Endothelial cell (in vitro differentiated cells): ENCODE measurements around the gene RBM10. TPM values are rescaled to one million over a fixed set of nuclear protein-coding genes. Genes with fewer than 3 reads are reported as not detected.

ENCODE experiments used
- DNase-seq: peaks from one replicate; pipeline ENCODE4 v3.0.0; 2021; ENCODE audit warnings: low spot score
- H3K27ac Mint-ChIP-seq: one replicate; pipeline ENCODE4 v1.8.0; 2021; ENCODE audit warnings: mixed read lengths, inconsistent platforms; ENCODE audit not compliant: unreplicated experiment
- H3K27me3 Mint-ChIP-seq: one replicate; pipeline ENCODE4 v1.8.0; 2021; ENCODE audit warnings: mild to moderate bottlenecking, moderate library complexity, mixed read lengths, inconsistent platforms; ENCODE audit not compliant: unreplicated experiment
- H3K36me3 Mint-ChIP-seq: one replicate; pipeline ENCODE4 v1.8.0; 2021; ENCODE audit warnings: mild to moderate bottlenecking, low read depth, mixed read lengths, inconsistent platforms; ENCODE audit not compliant: unreplicated experiment
- H3K4me1 Mint-ChIP-seq: one replicate; pipeline ENCODE4 v1.8.0; 2021; ENCODE audit warnings: mild to moderate bottlenecking, mixed read lengths, inconsistent platforms; ENCODE audit not compliant: unreplicated experiment
- H3K4me3 Mint-ChIP-seq: one replicate; pipeline ENCODE4 v1.8.0; 2021; ENCODE audit warnings: mild to moderate bottlenecking, mixed read lengths, inconsistent platforms; ENCODE audit not compliant: unreplicated experiment
- H3K9me3 Mint-ChIP-seq: one replicate; pipeline ENCODE4 v1.8.0; 2021; ENCODE audit warnings: mixed read lengths, inconsistent platforms; ENCODE audit not compliant: unreplicated experiment
- total RNA-seq: library from RNA; stranded (reverse); fragmentation: NEBNext Ultra II Directional; extraction: Animal tissue kit (Norgen Biotek cat#: 25700); gene quantifications from one replicate; pipeline ENCODE4 v1.2.1, GENCODE V29; 2021; ENCODE audit not compliant: unreplicated experiment
- TF ChIP-seq, protein P1 (sequence below): fragments of 200-600 bp; sonication (generic); IDR thresholded peaks from one replicate; pipeline ENCODE4 v1.5.0; 2021; ENCODE audit warnings: antibody characterized with exemption; ENCODE audit not compliant: unreplicated experiment

The RBM10 gene
- total RNA-seq, 1 donor from 2014 or later: 42.1 TPM

DNA sequence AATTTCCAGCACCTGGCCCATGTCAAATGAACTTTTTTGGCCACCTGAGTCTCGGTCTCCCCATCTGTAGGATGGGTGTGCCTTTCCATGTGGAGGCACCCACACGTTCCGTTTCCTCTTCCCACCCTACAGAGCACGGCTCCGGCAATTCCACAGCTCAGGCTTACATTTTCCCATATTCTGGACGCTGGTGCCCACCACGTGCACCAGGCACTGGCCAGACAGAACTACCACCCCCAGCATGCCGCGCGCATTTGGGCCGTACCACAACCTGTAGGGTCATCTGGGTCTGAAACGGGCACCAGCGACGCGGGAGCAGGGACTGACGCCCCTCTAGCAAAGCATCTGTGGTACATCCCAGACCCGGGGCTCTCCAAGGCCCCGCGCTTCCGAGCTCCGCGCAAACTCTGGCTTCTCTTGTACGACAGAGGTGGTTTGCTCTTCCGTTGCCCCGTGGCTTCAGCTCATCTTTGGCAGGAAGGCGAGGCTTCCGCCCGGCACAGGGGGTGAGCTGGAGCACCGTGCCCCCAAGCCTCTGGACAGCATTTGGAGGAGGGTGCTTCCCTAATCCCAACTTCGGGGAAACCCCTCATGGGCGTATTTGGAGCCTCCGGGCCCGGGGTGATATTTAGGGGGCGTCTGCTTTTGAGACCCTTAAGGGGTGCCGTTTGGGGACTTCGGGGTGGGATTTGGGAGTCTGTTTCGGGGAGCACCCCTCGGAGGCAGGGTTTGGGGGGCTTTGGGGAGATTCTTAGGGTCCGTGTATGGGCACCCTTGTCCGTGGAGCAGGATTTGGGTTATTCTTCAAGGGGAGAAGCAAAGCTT, 45.6 kb downstream of the RBM10 start:
- H3K4me3 Mint-ChIP-seq: peak overlapping the region; percentile 90

DNA sequence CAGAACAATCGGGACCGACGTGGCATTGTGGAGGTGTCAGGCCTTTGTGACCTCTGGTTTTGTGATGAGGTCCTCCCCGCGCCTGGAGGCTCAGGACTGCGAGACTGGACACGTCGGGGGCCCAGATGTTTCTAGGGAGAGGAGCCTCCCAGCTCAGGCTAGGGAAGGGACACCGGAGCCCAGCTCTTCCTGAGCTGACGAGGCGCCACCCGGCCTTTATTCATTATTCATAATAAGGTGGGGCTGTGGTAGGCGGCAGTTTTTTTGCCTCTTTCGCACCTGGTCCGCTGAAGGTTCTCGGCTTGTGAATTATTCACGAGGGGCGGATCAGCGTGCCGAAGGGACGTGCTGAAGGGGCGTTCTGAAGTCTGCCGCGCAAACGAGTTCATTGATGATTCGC, 46.3 kb downstream of the RBM10 start:
- peaks cover 7% of the 10 kb centered on the region for H3K27me3 Mint-ChIP-seq
- no peak overlapping the region for H3K27ac Mint-ChIP-seq
- H3K36me3 Mint-ChIP-seq: peaks cover 9% of the 10 kb centered on the region
- DNase-seq: peak; percentile 6
- H3K4me3 Mint-ChIP-seq: peak overlapping the region; percentile 90
- TF ChIP-seq, protein P1, sequence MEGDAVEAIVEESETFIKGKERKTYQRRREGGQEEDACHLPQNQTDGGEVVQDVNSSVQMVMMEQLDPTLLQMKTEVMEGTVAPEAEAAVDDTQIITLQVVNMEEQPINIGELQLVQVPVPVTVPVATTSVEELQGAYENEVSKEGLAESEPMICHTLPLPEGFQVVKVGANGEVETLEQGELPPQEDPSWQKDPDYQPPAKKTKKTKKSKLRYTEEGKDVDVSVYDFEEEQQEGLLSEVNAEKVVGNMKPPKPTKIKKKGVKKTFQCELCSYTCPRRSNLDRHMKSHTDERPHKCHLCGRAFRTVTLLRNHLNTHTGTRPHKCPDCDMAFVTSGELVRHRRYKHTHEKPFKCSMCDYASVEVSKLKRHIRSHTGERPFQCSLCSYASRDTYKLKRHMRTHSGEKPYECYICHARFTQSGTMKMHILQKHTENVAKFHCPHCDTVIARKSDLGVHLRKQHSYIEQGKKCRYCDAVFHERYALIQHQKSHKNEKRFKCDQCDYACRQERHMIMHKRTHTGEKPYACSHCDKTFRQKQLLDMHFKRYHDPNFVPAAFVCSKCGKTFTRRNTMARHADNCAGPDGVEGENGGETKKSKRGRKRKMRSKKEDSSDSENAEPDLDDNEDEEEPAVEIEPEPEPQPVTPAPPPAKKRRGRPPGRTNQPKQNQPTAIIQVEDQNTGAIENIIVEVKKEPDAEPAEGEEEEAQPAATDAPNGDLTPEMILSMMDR: no peak
- peaks cover 14% of the 10 kb centered on the region for H3K4me1 Mint-ChIP-seq
- no peaks in the 10 kb centered on the region for H3K9me3 Mint-ChIP-seq

More for the DNA sequence above, 45.6 kb downstream of the RBM10 start:
- no peaks in the 10 kb centered on the region for H3K9me3 Mint-ChIP-seq
- H3K4me1 Mint-ChIP-seq: peaks cover 8% of the 10 kb centered on the region
- peaks cover 3% of the 10 kb centered on the region for H3K36me3 Mint-ChIP-seq
- H3K27me3 Mint-ChIP-seq: peaks cover 5% of the 10 kb centered on the region
- peak overlapping the region; percentile 30 for H3K27ac Mint-ChIP-seq
- peak; percentile 78 for DNase-seq
- TF ChIP-seq, protein P1: no peak

DNA sequence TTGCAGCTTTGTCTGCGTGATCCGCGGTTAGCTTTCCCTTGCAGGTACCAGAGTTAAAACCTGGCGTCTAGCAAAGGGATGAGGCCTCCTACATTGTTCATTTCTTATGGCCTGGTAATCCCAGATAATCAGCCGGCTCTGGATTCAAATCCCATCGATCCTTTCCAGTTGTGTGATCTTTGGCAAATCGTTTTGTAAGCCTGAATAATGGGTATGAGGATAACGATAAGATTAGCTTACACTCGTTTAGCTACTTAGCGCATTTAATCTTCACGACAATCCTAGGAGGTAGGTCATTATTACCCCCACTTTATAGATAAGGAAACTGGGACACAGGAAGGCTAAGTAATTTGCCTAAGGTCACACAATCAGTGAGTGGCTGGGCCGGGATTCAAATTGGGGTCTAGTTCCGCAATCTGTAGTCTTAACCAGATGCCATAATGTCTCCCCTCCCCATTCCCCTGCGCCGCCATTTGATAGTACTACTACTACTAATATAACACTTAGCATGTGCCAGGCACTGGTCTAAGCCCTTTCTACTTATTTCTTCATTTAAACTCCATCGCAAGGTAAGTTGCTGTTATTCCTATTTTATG, 46.9 kb downstream of the RBM10 start:
- no peak overlapping the region for H3K27ac Mint-ChIP-seq
- H3K36me3 Mint-ChIP-seq: peaks cover 7% of the 10 kb centered on the region
- no peaks in the 10 kb centered on the region for H3K9me3 Mint-ChIP-seq
- TF ChIP-seq, protein P1: no peak
- no peak for DNase-seq
- H3K4me3 Mint-ChIP-seq: peak overlapping the region; percentile 90
- peaks cover 7% of the 10 kb centered on the region for H3K27me3 Mint-ChIP-seq
- peaks cover 19% of the 10 kb centered on the region for H3K4me1 Mint-ChIP-seq

DNA sequence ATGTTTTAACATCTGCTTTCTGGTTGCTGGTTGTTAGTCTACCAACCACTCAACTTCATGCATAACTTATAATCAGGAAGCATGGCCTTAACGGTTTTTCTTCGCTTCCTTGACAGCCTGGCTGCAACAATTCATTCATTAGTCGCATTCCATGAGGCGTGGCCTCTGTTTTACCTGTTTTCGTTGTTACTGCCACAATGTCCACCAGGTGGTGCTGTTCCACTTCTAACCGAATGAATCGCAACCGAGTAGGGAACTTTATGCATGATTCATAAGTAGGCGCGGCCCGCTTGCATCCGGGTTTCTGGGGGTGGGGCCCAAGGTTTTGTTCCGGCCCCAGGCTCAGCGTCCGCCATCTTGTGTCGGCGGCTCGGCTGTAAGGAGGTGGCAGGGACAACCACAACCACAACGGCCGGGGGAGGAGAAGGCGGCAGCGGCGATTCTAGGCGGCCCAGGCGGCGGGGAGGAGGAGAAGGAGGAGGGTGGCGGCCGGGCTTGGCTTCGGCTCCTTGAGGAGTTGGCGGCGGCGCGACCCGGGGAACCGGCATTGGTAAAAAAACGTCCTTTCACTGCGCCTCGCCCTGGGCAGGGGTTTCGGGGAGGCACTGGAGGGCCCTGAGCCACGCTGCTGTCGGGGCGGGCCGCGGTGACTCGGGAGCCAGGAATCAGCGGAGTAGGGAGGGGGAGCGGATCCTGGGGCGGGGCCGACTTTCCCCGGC, 48.6 kb downstream of the RBM10 start, which contains the start of gene UBA1:
UBA1 (plus strand) TSS at position 355 of the 719 bp plus-strand sequence. CDS start 4,974 bp downstream, outside the sequence.
- peaks cover 19% of the 10 kb centered on the region for H3K4me1 Mint-ChIP-seq

More for the DNA sequence above, 48.6 kb downstream of the RBM10 start, which contains the start of gene UBA1:
- DNase-seq: peak; percentile 85
- TF ChIP-seq, protein P1: peak; percentile 80
- H3K27me3 Mint-ChIP-seq: peaks cover 7% of the 10 kb centered on the region
- peaks cover 7% of the 10 kb centered on the region for H3K36me3 Mint-ChIP-seq
- H3K27ac Mint-ChIP-seq: peak within 1 kb of the TSS; percentile 94
- H3K9me3 Mint-ChIP-seq: no peaks in the 10 kb centered on the region
- H3K4me3 Mint-ChIP-seq: peak within 1 kb of the TSS; percentile 95
